Astrocyte of the spinal cord (primary cell): ENCODE measurements around the gene ACTN3.
"Not testable (repeated sequence)": the region's sequence is repeated elsewhere in the genome, so short reads cannot be mapped to it uniquely, and the experiment has no call there.

Experiments used
- DNase-seq: peaks from one replicate; pipeline ENCODE4 v3.0.0; 2011; ENCODE audit warnings: low read depth, low spot score
- H3K4me3 ChIP-seq: 2 replicates; pipeline ENCODE4 v1.5.1; 2011; ENCODE audit warnings: low read depth, mild to moderate bottlenecking, low read length, moderate library complexity
- in situ Hi-C: cut with HindIII; loops from 2 replicates; pipeline ENCODE4 v1.10.0; 2017; ENCODE audit warnings: low sequenced_read_pairs
- TF ChIP-seq, protein P1 (sequence below): IDR thresholded peaks from 2 replicates; pipeline ENCODE4 v1.5.1; 2012; ENCODE audit warnings: low read depth, mild to moderate bottlenecking, low read length, inconsistent platforms

ACTN3 gene

DNA sequence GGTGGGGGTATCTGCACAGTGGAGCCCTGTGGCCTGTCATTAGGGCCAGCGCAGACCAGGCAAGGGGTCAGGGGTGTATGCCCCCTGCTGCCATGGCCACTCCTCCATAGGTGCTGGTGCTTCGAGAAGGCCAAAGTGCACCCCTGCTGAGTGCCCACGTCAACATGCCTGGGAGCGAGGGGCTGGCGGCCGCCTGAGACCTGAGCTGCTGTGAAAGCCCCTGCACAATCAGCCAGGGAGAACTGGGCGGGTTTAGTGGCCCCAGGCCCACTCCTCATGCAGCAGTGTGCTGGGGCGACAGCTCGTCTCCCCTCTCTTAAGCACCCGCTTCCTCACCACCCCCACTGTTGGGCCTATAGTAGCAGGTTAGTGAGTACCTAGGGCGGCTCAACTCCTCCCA is 14.9 kb upstream of the ACTN3 start:
- in situ Hi-C loops: no loop called here
- TF ChIP-seq, protein P1, sequence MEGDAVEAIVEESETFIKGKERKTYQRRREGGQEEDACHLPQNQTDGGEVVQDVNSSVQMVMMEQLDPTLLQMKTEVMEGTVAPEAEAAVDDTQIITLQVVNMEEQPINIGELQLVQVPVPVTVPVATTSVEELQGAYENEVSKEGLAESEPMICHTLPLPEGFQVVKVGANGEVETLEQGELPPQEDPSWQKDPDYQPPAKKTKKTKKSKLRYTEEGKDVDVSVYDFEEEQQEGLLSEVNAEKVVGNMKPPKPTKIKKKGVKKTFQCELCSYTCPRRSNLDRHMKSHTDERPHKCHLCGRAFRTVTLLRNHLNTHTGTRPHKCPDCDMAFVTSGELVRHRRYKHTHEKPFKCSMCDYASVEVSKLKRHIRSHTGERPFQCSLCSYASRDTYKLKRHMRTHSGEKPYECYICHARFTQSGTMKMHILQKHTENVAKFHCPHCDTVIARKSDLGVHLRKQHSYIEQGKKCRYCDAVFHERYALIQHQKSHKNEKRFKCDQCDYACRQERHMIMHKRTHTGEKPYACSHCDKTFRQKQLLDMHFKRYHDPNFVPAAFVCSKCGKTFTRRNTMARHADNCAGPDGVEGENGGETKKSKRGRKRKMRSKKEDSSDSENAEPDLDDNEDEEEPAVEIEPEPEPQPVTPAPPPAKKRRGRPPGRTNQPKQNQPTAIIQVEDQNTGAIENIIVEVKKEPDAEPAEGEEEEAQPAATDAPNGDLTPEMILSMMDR: no peak

DNA sequence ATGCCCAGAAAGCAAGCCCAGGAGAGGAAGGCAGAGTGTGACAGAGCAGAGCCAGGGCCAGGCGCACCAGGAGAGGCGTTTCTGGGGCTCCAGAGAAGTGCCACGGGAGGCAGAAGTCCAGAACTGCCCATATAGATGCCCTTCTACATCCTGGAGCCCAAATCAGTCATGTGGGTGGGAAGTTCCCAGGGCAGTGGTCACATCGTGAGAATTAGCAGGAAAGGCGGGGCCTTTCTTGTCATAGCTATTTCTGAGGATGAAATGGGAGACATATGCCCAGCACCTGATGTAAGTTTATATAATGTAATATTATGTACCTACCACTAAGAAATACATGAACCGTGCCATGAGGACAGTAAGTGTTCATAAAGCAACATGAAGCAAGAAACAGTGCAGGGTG is 13.9 kb upstream of the ACTN3 start:
- no peak overlapping the region for H3K4me3 ChIP-seq
- in situ Hi-C loops: no loop called here
- TF ChIP-seq, protein P1: no peak
- DNase-seq: no peak

More for the DNA sequence above, 14.9 kb upstream of the ACTN3 start:
- no peak for DNase-seq
- no peak overlapping the region for H3K4me3 ChIP-seq

DNA sequence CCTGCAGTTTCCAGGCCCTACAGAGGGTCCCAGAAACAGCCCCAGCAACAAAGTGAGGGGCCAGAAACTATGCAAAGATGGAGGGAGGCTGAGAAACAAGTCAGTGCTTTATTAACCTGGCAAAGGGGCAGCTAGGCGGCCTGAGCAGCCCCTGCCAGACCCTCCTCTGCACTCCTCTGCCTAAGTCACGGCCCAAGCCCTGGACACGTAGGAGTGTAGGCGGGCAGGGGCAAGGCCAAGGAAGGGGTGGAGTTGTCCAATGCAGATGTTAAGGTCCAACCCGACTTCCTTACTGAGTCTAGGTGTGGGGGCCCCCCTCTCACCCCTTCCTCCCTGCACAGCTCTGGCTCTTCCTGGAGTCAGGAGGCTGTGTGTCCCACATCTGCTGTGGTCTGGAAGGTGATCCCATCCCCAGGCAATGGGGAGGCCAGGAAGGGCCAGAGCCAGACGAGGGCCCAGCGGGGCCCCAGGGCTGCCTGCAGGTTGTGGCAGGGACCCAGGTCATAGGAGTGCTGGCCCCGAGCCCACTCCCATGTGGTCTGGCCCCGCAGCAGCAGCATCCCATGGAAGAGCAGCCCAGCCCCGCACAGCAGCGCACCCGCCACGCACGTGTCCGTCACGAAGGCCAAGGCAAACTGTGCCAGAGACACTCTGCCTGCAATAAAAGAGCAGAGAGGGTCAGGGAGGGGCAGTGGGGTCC is 7.4 kb upstream of the ACTN3 start:
- no peak for DNase-seq
- TF ChIP-seq, protein P1: no peak
- in situ Hi-C loops: no loop called here
- no peak overlapping the region for H3K4me3 ChIP-seq

DNA sequence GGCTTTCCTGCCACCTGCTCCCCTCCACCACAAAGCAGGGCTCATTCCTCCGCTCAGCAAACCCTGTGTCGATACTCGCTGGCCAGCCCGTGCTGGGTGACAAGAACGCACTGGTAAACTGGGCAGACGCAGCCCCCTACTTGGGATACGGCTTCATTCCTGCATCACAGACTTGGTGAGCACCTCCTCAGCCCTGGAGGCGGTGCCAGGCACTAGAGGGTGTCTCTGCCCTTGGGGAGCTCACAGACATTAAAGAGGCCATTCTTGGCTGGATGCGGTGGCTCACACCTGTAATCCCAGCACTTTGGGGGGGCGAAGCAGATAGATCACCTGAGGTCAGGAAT is 6.9 kb upstream of the ACTN3 start:
- DNase-seq: no peak
- H3K4me3 ChIP-seq: no peak overlapping the region
- TF ChIP-seq, protein P1: no peak
- in situ Hi-C loops: no loop called here

DNA sequence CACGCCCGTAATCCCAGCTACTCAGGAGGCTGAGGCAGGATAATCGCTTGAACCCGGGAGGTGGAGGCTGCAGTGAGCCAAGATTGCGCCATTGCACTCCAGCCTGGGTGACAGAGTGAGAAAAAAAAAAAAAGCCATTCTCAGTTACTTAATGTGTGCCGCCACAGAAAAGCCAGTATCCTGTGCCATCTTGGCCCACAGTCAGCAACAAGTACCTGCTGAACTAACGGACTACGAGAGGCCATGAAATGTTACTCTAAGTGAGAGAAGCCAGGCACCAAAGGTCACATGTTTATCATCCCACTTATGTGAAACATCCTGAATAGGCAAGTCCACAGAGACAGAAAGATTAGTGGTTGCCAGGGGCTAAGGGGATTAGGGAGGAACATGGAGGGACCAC is 6.1 kb upstream of the ACTN3 start:
- H3K4me3 ChIP-seq, DNase-seq, in situ Hi-C loops: not testable (repeated sequence)

DNA sequence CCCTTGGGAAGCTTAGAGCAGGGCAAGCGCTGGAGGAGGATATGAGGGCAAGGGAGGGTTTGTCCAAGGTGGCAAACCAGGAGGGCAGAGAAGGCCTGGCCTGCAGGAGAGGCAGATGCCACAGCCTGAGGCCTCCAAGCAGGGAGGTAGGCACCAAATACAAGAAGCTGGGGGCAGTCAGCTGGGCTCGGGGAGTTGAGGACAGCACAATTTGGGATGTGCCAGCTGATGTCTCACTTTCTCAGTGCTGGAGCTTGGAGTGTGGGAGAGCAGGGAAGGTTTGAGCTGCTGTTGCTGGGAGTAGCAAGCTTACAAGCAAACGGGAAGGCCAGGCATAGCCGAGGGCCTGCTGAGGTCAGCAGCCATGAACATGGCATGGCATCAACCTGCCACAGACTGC is 4.8 kb upstream of the ACTN3 start:
- no peak overlapping the region for H3K4me3 ChIP-seq
- TF ChIP-seq, protein P1: no peak
- in situ Hi-C loops: no loop called here
- DNase-seq: no peak

DNA sequence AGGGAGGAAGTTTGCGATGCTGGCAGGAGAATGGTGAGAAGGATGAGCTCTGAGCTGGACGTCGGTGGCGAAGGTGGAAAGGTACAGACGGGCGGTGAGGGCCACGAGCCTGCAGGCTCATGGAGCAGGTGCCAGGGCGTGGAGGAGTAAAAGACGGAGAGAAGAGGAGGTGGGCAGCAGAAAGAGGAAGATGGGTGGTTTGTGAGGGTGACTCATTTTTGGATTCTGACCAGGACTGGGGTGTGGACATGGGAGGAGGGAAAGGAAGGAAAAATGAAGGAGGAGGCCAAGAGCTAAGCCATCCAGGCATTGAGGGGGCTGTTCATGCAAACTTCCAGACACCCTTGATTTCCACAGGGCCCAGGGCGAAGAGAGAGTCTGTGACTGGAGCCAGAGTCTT is 4.3 kb upstream of the ACTN3 start:
- TF ChIP-seq, protein P1: no peak
- no peak overlapping the region for H3K4me3 ChIP-seq
- in situ Hi-C loops: no loop called here
- DNase-seq: peak; percentile 14
